Nephron (organoid): ENCODE measurements around the gene XRCC2.

ENCODE experiments used
- H3K27ac Mint-ChIP-seq, 3 experiments: 2 replicates each; pipeline ENCODE4 v1.8.0; 2020; ENCODE audit warnings: mixed read lengths in 3 of 3, mild to moderate bottlenecking in 2 of 3, moderate library complexity in 1 of 3
- H3K27me3 Mint-ChIP-seq: 2 replicates; pipeline ENCODE4 v1.8.0; 2021; ENCODE audit warnings: low read depth, mild to moderate bottlenecking, moderate library complexity, mixed read lengths
- H3K36me3 Mint-ChIP-seq: 2 replicates; pipeline ENCODE4 v1.8.0; 2020; ENCODE audit warnings: low read depth, mixed read lengths
- H3K4me1 Mint-ChIP-seq: 2 replicates; pipeline ENCODE4 v1.8.0; 2020; ENCODE audit warnings: mixed read lengths
- H3K4me3 Mint-ChIP-seq, 3 experiments: 2 replicates each; pipeline ENCODE4 v1.8.0; 2020; ENCODE audit warnings: mild to moderate bottlenecking in 3 of 3, mixed read lengths in 3 of 3, moderate library complexity in 2 of 3
- H3K9me3 Mint-ChIP-seq: 2 replicates; pipeline ENCODE4 v1.8.0; 2020; ENCODE audit warnings: mixed read lengths
- CTCF ChIP-seq, 3 experiments: fragments of 200-600 bp; sonication (generic); IDR thresholded peaks; one replicate each; pipeline ENCODE4 v1.5.0; 2021; ENCODE audit warnings: antibody characterized with exemption in 3 of 3; ENCODE audit not compliant: unreplicated experiment in 3 of 3

The XRCC2 gene

DNA sequence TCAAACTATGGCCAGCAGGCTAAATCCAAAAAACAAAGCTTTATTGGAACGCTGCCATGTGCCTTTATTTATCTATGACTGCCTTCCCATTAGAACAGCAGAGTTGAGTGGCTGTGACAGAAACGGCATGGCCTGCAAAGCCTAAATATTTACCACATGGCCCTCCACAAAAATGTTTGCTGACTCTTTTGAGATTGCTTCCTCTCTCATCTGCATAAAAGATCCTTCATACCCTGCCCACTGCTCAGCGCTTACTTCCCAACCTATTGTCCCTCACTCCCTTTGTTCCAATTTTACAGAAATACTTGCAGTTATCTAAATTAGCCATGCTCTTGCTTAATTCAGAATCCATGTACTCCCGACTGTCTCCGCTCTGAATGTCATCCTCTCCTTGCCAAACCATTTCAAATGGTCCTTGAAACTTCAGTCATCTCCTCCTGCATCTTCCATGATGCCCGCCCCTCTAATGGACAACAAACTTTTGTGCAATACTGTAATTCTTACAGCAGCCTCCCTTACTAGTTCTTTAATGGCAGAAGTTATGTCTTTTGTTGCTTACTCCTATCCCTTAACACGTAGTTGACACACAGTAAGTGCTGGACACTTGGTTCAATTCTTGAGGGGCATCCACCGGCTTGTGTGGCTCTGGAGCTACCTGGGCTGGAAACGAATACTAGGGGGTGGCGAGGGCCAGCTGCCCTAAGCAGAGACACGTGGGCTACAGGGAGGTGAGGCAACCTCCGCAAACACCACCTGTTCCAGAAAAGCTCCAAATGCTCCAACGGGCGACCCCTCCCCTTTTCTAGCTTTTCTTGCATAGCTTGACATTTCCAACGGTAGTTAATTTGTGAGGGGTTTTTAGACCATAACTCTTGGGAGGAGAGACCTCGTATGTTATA is 832 bp downstream of the XRCC2 start:
- Mint-ChIP-seq H3K9me3 (no peaks in the 10 kb centered on the region), H3K36me3 (no peaks in the 10 kb centered on the region), H3K4me1 (peaks cover 12% of the 10 kb centered on the region), H3K27me3 (no peaks in the 10 kb centered on the region), H3K4me3 (peak overlapping the region; percentile 72 to 95 (median 92)), H3K27ac (peak overlapping the region in 1 of 3 experiments; percentile 0)
- no peak for TF ChIP-seq CTCF (IDR thresholded peaks at IDR 0.05; ENCODE audit: unreplicated experiment in 3 of 3)

DNA sequence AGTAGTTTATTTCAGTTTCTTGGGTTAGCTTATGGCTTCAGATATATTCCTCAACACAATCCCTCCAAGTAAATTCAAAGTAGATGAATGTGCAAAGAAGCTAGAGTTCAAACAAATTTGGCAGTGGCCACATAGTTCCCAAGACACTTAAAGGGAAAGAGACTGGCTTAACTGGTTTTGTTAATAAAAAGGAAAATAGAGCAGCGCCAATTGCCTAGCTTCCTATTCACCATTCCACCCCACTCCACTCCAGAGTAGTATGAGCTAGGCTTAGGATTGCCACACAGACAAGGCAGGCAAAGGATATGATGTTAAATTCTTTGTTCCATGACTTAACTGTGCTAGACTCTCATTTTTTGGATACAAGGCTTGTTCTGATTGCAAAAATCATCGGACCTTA is 2.0 kb downstream of the XRCC2 start:
- H3K36me3 Mint-ChIP-seq = no peaks in the 10 kb centered on the region
- no peaks in the 10 kb centered on the region for H3K27me3 Mint-ChIP-seq
- no peaks in the 10 kb centered on the region for H3K9me3 Mint-ChIP-seq
- TF ChIP-seq CTCF (IDR thresholded peaks at IDR 0.05; ENCODE audit: unreplicated experiment in 3 of 3) = no peak
- H3K4me3 Mint-ChIP-seq = no peak overlapping the region
- H3K27ac Mint-ChIP-seq = no peak overlapping the region
- peaks cover 12% of the 10 kb centered on the region for H3K4me1 Mint-ChIP-seq

- H3K27me3 Mint-ChIP-seq = no peaks in the 10 kb centered on the region
- H3K4me1 Mint-ChIP-seq = peaks cover 12% of the 10 kb centered on the region
- H3K9me3 Mint-ChIP-seq = no peaks in the 10 kb centered on the region
- H3K4me3 Mint-ChIP-seq = no peak overlapping the region
- peaks cover 6% of the 10 kb centered on the region for H3K36me3 Mint-ChIP-seq
- H3K27ac Mint-ChIP-seq = no peak overlapping the region
- TF ChIP-seq CTCF (IDR thresholded peaks at IDR 0.05; ENCODE audit: unreplicated experiment in 3 of 3) = no peak
These were observed 3.3 kb downstream of the XRCC2 start for GRCh38 chr7:152672626-152673025.

DNA sequence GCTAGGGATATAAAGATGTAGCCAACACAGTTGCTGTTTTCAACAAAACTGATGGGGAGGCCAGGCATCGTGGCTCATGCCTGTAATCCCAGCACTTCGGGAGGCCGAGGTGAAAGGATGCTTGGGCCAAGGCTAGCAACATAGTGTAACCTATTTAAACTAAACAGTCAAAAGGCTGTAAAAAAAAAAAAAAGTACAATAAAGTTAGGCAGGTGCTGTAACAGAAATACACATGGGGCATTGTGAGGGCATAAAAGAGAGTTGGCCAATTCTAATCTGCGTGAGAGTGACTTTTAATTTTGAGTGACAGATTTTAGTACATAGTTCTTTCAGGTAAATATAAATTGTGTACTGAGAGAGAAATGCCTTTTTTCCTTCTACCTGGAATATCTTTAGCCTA is 6.2 kb downstream of the XRCC2 start:
- Mint-ChIP-seq H3K27ac (no peak overlapping the region), H3K9me3 (no peaks in the 10 kb centered on the region), H3K4me3 (no peak overlapping the region), H3K36me3 (peaks cover 8% of the 10 kb centered on the region), H3K27me3 (no peaks in the 10 kb centered on the region), H3K4me1 (peaks cover under 1% of the 10 kb centered on the region)
- no peak for TF ChIP-seq CTCF (IDR thresholded peaks at IDR 0.05; ENCODE audit: unreplicated experiment in 3 of 3)

DNA sequence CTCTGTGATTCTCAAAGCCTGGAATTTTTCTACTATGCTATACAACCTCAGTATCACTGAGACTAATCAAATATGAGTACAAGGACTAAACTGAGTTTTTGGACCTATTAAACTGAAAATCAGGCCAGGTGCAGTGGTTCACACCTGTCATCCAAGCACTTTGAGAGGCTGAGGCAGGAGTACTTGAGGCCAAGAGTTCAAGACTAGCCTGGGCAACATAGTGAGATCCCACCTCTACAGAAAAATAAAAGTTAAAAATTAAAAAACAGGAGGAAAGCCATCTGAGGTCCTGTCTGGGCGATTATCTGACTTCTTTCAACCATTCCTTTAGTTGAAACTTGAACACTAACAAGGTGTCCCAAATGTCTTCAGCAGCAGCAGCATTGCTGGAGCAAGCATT is 7.0 kb downstream of the XRCC2 start:
- no peaks in the 10 kb centered on the region for H3K4me1 Mint-ChIP-seq
- H3K36me3 Mint-ChIP-seq = peaks cover 10% of the 10 kb centered on the region
- H3K27ac Mint-ChIP-seq = no peak overlapping the region
- no peak for TF ChIP-seq CTCF (IDR thresholded peaks at IDR 0.05; ENCODE audit: unreplicated experiment in 3 of 3)
- H3K9me3 Mint-ChIP-seq = no peaks in the 10 kb centered on the region
- H3K4me3 Mint-ChIP-seq = no peak overlapping the region
- no peaks in the 10 kb centered on the region for H3K27me3 Mint-ChIP-seq

- Mint-ChIP-seq H3K27ac (no peak overlapping the region), H3K4me3 (no peak overlapping the region), H3K36me3 (peaks cover 10% of the 10 kb centered on the region), H3K9me3 (no peaks in the 10 kb centered on the region), H3K27me3 (no peaks in the 10 kb centered on the region), H3K4me1 (no peaks in the 10 kb centered on the region)
- TF ChIP-seq CTCF (IDR thresholded peaks at IDR 0.05; ENCODE audit: unreplicated experiment in 3 of 3) = no peak
These were observed 8.0 kb downstream of the XRCC2 start for GRCh38 chr7:152667958-152668357.
